ENCODE measurements around the gene RBM15B. TPM values are rescaled to one million over a fixed set of nuclear protein-coding genes. Genes with fewer than 3 reads are reported as not detected.

RBM15B gene
- total RNA-seq, 1 experiment from 2014 or later, result 61.1 TPM

- Histone ChIP-seq H3K79me2 (ENCODE audit: insufficient read depth, low read length) (no peaks in the 10 kb centered on the region), H2BK120ac (ENCODE audit: low read depth, low read length, poor library complexity, severe bottlenecking) (no peak overlapping the region), H3K23me2 (ENCODE audit: insufficient read length, low read depth, low read length, poor library complexity, severe bottlenecking) (no peaks in the 10 kb centered on the region), H2BK15ac (ENCODE audit: low read depth, low read length) (no peak overlapping the region), H3K14ac (ENCODE audit: insufficient read depth, low read length) (no peak overlapping the region), H2AK5ac (ENCODE audit: insufficient read length, low read length) (no peak overlapping the region), H3K9ac (ENCODE audit: extremely low read depth, insufficient read length, low read length) (no peak overlapping the region), H3K79me1 (ENCODE audit: insufficient read depth, low read depth, low read length, poor library complexity, severe bottlenecking) (no peaks in the 10 kb centered on the region), H2AFZ (ENCODE audit: low read length) (no peak overlapping the region), H2BK12ac (ENCODE audit: insufficient read length, low read depth, low read length) (no peak overlapping the region), H3K4me1 (ENCODE audit: insufficient read depth, low read length) (no peaks in the 10 kb centered on the region), H2BK20ac (ENCODE audit: low read depth, low read length, poor library complexity, severe bottlenecking) (no peak overlapping the region), H3T11ph (ENCODE audit: low read length) (no peak overlapping the region), H3K27ac (ENCODE audit: insufficient read length, low read depth, low read length) (no peak overlapping the region), H3K4me2 (ENCODE audit: insufficient read depth, insufficient read length, low read length) (no peak overlapping the region), H3K27me3 (ENCODE audit: insufficient read depth, low read length) (no peaks in the 10 kb centered on the region), H4K5ac (ENCODE audit: insufficient read length, low read depth, low read length) (no peak overlapping the region), H3K23ac (ENCODE audit: insufficient read length, low read depth, low read length) (no peak overlapping the region), H3K18ac (ENCODE audit: insufficient read length, low read depth, low read length) (no peak overlapping the region), H3K4ac (ENCODE audit: low read depth, low read length) (no peak overlapping the region), H3K56ac (ENCODE audit: insufficient read length, low read depth, low read length) (no peak overlapping the region), H4K20me1 (ENCODE audit: control insufficient read depth, insufficient read depth, insufficient read length) (no peaks in the 10 kb centered on the region), H4K91ac (ENCODE audit: insufficient read length, low read depth, low read length) (no peak overlapping the region), H4K8ac (replicated peaks; ENCODE audit: insufficient read length, low read depth, low read length) (no peak overlapping the region), H3K9me3 (ENCODE audit: control insufficient read depth, low read depth, low read length) (no peaks in the 10 kb centered on the region), H2BK5ac (ENCODE audit: insufficient read length, low read length) (no peak overlapping the region)
- no peak for DNase-seq
- no peaks in the 10 kb centered on the region for H3K9me3 Mint-ChIP-seq
- TF ChIP-seq CTCF (conservative IDR thresholded peaks at IDR 0.05), result no peak
- no peak overlapping the region for H3K27ac Mint-ChIP-seq
- H3K27me3 Mint-ChIP-seq (ENCODE audit: low read depth), result no peaks in the 10 kb centered on the region
- H3K4me3 Mint-ChIP-seq, result no peak overlapping the region
- peaks cover 11 to 59% (median 33%) of the 10 kb centered on the region in 3 experiments; a peak in 6 of 7 replicates for H3K36me3 Mint-ChIP-seq (ENCODE audit: insufficient read depth in 1 of 3, low read depth in 3 of 3)
- no CpG with 5 or more reads among the region's 2 CpGs for WGBS (ENCODE audit: extremely low coverage, insufficient read length, low lambda C conversion rate)
- no peaks in the 10 kb centered on the region for H3K4me1 Mint-ChIP-seq
These were observed 16.9 kb downstream of the RBM15B start for GRCh38 chr3:51408021-51408420.
